Gastroesophageal sphincter (tissue), 3 donors: Measurements from ENCODE around the gene CMSS1.

Experiments
- CTCF ChIP-seq, 4 experiments: fragments of 200-600 bp in 2 of 4; fragments of 450-650 bp in 2 of 4; sonication (generic) in 1 of 4; IDR thresholded peaks; one replicate each; pipeline ENCODE4 v1.5.1; 2017 to 2019; ENCODE audit warnings: antibody characterized with exemption in 4 of 4, mild to moderate bottlenecking in 2 of 4, moderate library complexity in 2 of 4
- POLR2A ChIP-seq, 2 donors: fragments of 450-650 bp; IDR thresholded peaks; one replicate each; pipeline ENCODE4 v1.6.1; 2017; ENCODE audit warnings: antibody characterized with exemption in 2 of 2, mild to moderate bottlenecking in 2 of 2, moderate library complexity in 1 of 2

DNA sequence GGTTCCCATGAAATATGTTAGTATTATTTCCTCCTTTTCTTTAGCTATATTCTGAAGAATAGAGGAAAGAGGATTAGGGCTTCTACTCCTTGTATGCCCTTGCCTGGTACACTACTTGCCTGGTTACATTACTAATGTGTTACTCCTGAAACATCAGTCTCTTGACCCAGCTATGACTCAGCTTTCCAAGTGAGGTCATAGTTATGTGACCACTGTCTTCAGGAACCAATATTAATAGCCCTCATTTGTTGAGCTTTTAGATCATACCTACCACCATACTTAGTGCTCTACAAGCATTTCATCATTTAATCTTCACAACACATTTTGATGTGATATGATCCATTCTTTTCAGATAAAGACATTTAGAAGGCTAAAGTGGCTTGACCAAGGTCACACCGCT, 60.3 kb downstream of the CMSS1 start:
- TF ChIP-seq CTCF (IDR thresholded peaks at IDR 0.05), result no peak
- TF ChIP-seq POLR2A (IDR thresholded peaks at IDR 0.05), result no peak
